ENCODE results near the gene FOXB2.

The FOXB2 gene

GRCh38 chr9:77018969-77019235, 553 bp upstream of the FOXB2 start:
- TF ChIP-seq ZNF8 (CRISPR knock-in tag; IDR thresholded peaks at IDR 0.05) (no peak), CSRNP3 (CRISPR knock-in tag; IDR thresholded peaks at IDR 0.05) (no peak), SNAI2 (CRISPR knock-in tag; IDR thresholded peaks at IDR 0.05) (no peak), CREB5 (CRISPR knock-in tag; IDR thresholded peaks at IDR 0.05; ENCODE audit: low read depth) (no peak)
- ATAC-seq, result no peak

GRCh38 chr9:77019926-77020412, 514 bp downstream of the FOXB2 start:
- no peak for ATAC-seq

More at GRCh38 chr9:77019926-77020412, 514 bp downstream of the FOXB2 start:
- TF ChIP-seq TSHZ2 (CRISPR knock-in tag; IDR thresholded peaks at IDR 0.05), result no peak
- no peak for TF ChIP-seq CREB5 (CRISPR knock-in tag; IDR thresholded peaks at IDR 0.05; ENCODE audit: low read depth)
- TF ChIP-seq ISL1 (CRISPR knock-in tag; IDR thresholded peaks at IDR 0.05), result no peak
- no peak for TF ChIP-seq PPARA (CRISPR knock-in tag; IDR thresholded peaks at IDR 0.05; ENCODE audit: borderline replicate concordance)
- TF ChIP-seq CSDC2 (CRISPR knock-in tag; IDR thresholded peaks at IDR 0.05), result no peak
- no peak for TF ChIP-seq ZFP3 (CRISPR knock-in tag; IDR thresholded peaks at IDR 0.05)
- TF ChIP-seq ZC3H10 (CRISPR knock-in tag; IDR thresholded peaks at IDR 0.05), result no peak
- no peak for TF ChIP-seq ESRRG (CRISPR knock-in tag; IDR thresholded peaks at IDR 0.05)
- TF ChIP-seq TCF4 (CRISPR knock-in tag; IDR thresholded peaks at IDR 0.05; ENCODE audit: borderline replicate concordance), result no peak
- TF ChIP-seq POU6F1 (CRISPR knock-in tag; IDR thresholded peaks at IDR 0.05; ENCODE audit: borderline replicate concordance, low read depth), result no peak
- no peak for TF ChIP-seq GLIS3 (CRISPR knock-in tag; IDR thresholded peaks at IDR 0.05)
- TF ChIP-seq ZNF565 (CRISPR knock-in tag; conservative IDR thresholded peaks at IDR 0.05; ENCODE audit: low read depth), result no peak
- no peak for TF ChIP-seq ZNF8 (CRISPR knock-in tag; IDR thresholded peaks at IDR 0.05)
- no peak for TF ChIP-seq ARNTL (CRISPR knock-in tag; IDR thresholded peaks at IDR 0.05; ENCODE audit: borderline replicate concordance, low read depth)
- TF ChIP-seq ZNF70 (CRISPR knock-in tag; IDR thresholded peaks at IDR 0.05), result no peak
- TF ChIP-seq CSRNP3 (CRISPR knock-in tag; IDR thresholded peaks at IDR 0.05), result no peak
- no peak for TF ChIP-seq ZFP30 (CRISPR knock-in tag; IDR thresholded peaks at IDR 0.05)
- no peak for TF ChIP-seq TOX (CRISPR knock-in tag; IDR thresholded peaks at IDR 0.05; ENCODE audit: borderline replicate concordance)
- TF ChIP-seq PATZ1 (CRISPR knock-in tag; IDR thresholded peaks at IDR 0.05; ENCODE audit: borderline replicate concordance), result no peak
- no peak for TF ChIP-seq RARB (CRISPR knock-in tag; IDR thresholded peaks at IDR 0.05)
